IMR-90 (cell line): ENCODE data around the gene ZNF582.
A peak's percentile ranks its signal among the peaks of the same experiment; 100 is the strongest.

ENCODE experiments used
- BHLHE40 ChIP-seq: fragments of 150-350 bp; IDR thresholded peaks from 2 replicates; pipeline ENCODE4 v1.6.1; 2016; ENCODE audit warnings: mild to moderate bottlenecking, low read depth, low read length
- CEBPB ChIP-seq: IDR thresholded peaks from 2 replicates; pipeline ENCODE4 v1.6.1; 2012; ENCODE audit warnings: low read depth, low read length, improper control_type of control experiment
- MAFK ChIP-seq: IDR thresholded peaks from 2 replicates; pipeline ENCODE4 v1.6.1; 2012; ENCODE audit warnings: low read depth, low read length, improper control_type of control experiment
- MAZ ChIP-seq: IDR thresholded peaks from 2 replicates; pipeline ENCODE4 v1.6.1; 2012; ENCODE audit warnings: low read depth, mild to moderate bottlenecking, low read length, improper control_type of control experiment, moderate library complexity, borderline replicate concordance
- NFE2L2 ChIP-seq: fragments of 150-350 bp; IDR thresholded peaks from 2 replicates; pipeline ENCODE4 v1.6.1; 2016; ENCODE audit warnings: low read depth, mild to moderate bottlenecking, low read length
- POLR2A ChIP-seq: IDR thresholded peaks from 2 replicates; pipeline ENCODE4 v1.6.1; 2012; ENCODE audit warnings: mild to moderate bottlenecking, low read depth, low read length
- RAD21 ChIP-seq: IDR thresholded peaks from 2 replicates; pipeline ENCODE4 v1.6.1; 2012; ENCODE audit warnings: low read length, improper control_type of control experiment
- RCOR1 ChIP-seq: IDR thresholded peaks from 2 replicates; pipeline ENCODE4 v1.6.1; 2012; ENCODE audit warnings: mild to moderate bottlenecking, low read length, improper control_type of control experiment; ENCODE audit not compliant: insufficient replicate concordance
- RFX5 ChIP-seq: IDR thresholded peaks from 2 replicates; pipeline ENCODE4 v1.8.0; 2012; ENCODE audit warnings: low read depth, mild to moderate bottlenecking, low read length, moderate library complexity
- SMC3 ChIP-seq: fragments of 150-350 bp; IDR thresholded peaks from 2 replicates; pipeline ENCODE4 v1.6.1; 2016; ENCODE audit warnings: low read depth, mild to moderate bottlenecking, antibody characterized with exemption, low read length, moderate library complexity
- TF ChIP-seq, protein P1 (sequence below): conservative IDR thresholded peaks from 2 replicates; pipeline ENCODE4 v1.5.1; 2012; ENCODE audit warnings: mild to moderate bottlenecking, low read depth, low read length, improper control_type of control experiment
- TF ChIP-seq, protein P2 (sequence below): fragments of 150-350 bp; IDR thresholded peaks from 2 replicates; pipeline ENCODE4 v1.6.1; 2017; ENCODE audit warnings: mild to moderate bottlenecking, antibody characterized with exemption, low read length, low read depth

DNA sequence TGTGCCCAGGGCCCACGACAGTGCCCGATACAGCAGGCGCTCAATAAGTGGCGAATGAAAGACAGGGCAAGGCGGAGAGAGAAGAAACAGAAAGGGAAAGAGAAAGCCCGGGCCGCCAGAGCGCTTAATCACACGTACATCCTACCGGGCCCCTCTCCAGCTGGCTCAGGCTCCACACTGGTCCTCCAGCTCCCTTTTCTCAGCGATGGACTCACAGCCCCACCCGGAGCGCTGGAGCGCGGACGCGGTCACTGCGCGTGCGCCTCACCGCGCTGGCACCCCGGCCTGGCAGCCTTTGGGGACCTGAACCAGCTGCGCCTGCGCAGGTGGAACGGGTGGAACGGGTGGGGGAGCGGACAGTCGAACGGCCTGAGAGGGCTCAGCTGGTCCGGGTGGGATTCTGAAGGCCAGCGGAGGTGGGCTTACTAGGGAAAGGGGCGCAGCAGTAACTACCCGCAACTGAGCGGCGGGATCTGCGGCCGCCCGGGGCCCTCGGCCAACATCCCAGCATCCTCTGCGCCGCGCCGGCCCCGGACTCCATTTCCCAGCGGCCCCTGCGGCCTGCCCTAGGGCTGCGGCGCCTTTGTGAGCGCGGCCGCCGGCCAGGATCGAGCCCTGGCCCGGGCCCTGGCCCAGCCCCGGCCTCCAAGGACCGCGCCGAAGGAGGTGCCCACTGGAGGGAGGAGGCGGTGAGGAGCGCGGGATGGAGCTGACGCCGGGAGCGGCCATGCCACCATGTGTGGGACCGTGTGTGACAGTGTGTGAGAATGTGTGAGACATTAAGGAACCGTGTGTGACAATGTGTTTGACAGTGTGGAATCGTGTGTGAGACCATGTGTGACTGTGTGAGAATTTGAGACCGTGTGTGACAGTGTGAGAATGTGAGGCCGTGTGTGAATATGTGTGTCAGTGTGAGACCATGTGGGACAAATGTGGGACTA lies 10.7 kb upstream of the ZNF582 start, which contains the start of gene ZNF583:
- TF ChIP-seq CEBPB = no peak
- TF ChIP-seq, protein P1, sequence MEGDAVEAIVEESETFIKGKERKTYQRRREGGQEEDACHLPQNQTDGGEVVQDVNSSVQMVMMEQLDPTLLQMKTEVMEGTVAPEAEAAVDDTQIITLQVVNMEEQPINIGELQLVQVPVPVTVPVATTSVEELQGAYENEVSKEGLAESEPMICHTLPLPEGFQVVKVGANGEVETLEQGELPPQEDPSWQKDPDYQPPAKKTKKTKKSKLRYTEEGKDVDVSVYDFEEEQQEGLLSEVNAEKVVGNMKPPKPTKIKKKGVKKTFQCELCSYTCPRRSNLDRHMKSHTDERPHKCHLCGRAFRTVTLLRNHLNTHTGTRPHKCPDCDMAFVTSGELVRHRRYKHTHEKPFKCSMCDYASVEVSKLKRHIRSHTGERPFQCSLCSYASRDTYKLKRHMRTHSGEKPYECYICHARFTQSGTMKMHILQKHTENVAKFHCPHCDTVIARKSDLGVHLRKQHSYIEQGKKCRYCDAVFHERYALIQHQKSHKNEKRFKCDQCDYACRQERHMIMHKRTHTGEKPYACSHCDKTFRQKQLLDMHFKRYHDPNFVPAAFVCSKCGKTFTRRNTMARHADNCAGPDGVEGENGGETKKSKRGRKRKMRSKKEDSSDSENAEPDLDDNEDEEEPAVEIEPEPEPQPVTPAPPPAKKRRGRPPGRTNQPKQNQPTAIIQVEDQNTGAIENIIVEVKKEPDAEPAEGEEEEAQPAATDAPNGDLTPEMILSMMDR = no peak
- TF ChIP-seq POLR2A = peak; percentile 26; the same call in 1 of the 2 replicates
- TF ChIP-seq, protein P2, sequence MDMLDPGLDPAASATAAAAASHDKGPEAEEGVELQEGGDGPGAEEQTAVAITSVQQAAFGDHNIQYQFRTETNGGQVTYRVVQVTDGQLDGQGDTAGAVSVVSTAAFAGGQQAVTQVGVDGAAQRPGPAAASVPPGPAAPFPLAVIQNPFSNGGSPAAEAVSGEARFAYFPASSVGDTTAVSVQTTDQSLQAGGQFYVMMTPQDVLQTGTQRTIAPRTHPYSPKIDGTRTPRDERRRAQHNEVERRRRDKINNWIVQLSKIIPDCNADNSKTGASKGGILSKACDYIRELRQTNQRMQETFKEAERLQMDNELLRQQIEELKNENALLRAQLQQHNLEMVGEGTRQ = no peak
- no peak for TF ChIP-seq NFE2L2
- TF ChIP-seq RFX5 = no peak
- no peak for TF ChIP-seq MAFK
- TF ChIP-seq SMC3 = no peak
- peak; percentile 93 for TF ChIP-seq MAZ
- TF ChIP-seq RAD21 = no peak
- no peak for TF ChIP-seq RCOR1
- no peak for TF ChIP-seq BHLHE40
